Amygdala (tissue), 56 donors: ENCODE data around the gene CARS2.
"Not testable (repeated sequence)": the region's sequence is repeated elsewhere in the genome, so short reads cannot be mapped to it uniquely, and the experiment has no call there.

Experiments
- DNase-seq, 56 donors: peaks; one replicate each; lab custom pipeline; 2025; lab: John Stamatoyannopoulos, UW

Gene CARS2

DNA sequence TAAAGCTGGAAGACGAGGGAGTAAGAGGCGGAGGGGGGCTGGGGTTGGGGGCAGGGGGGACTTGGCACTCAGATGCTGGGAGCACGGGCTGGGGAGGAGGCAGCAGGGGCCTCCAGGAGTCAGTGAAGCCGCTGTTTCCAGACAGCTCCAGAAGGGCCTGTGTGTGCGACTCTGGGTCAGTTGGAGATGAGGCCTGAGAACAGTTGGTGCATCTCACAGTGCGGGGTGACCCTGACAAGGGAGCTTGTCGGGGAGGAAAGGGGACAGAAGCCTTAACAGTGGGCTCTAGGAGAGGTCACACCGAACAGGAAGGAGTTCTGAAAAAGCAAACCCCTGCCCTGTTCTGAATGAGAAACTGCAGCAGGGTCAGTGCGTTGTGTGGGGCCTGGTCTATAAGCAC, 79.4 kb downstream of the CARS2 start:
- DNase-seq, result no peak

- DNase-seq, result no peak
Measured at GRCh38 chr13:110625771-110626321, 80.1 kb downstream of the CARS2 start.

DNA sequence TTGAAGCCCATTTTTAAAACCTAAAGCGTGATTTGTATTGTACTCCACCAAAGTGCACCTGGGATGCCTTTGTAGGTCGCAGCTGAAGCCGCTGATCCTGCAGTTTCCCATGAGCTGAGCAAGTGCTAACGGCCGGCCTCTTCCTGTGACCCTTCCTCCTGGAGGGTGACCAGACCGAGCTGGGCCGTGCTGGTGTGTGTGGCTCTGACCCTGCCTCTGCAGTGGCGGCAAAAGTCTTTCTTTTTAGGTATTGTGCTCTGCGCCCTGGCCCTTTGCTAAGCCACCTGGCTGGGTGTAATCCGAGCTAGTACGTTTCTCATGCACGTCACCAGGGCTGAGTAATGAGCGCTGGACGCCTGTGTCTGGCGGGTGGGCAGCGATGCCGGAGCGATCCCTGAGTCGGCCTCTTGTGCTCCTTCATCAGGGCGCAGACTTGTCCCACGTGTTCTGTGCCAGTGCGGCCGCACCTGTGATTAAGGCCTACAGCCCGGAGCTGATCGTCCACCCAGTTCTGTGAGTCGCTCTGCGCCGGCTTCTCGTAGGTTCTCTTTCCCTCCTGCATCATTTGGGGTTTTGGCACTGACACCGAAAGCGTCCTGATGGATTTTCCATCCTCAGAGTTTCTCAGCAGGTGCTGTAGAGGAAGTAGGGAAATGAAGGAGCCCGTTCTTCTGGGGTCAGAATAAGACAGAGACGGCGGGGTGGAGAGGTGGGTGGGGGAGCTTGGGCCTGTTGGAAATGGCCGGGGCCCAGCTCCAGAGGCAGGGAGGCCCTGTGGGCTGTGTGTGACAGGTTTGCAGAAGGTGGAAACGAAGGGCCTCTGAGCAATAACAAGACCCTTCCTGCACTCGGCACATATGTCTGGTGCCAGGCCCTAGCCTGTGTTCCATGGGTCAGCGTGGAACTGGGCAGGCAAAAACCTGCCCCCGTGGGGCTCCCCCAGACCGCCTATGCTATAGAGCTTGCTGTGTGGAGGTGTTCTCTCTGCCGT, 80.9 kb downstream of the CARS2 start:
- no peak for DNase-seq

DNA sequence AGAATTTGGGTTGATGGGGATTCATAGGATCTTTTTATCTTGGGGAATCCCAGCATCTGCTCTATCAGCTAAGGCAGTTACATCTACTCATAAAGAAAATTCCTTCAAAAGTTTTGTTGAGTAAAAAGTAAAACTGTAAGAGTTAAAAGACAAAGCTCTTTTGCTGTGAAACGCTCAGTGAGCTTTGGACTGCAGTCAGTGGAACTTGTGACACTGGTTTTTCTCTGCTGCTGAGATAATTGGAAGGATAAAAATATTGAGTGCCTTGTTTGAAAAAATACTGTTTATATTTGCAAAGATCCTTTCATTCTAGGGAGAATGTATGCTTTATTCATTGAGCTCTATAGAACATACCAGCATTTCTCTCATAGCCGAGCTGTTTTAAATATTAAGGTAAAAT, 85.3 kb downstream of the CARS2 start:
- DNase-seq, result no peak

DNA sequence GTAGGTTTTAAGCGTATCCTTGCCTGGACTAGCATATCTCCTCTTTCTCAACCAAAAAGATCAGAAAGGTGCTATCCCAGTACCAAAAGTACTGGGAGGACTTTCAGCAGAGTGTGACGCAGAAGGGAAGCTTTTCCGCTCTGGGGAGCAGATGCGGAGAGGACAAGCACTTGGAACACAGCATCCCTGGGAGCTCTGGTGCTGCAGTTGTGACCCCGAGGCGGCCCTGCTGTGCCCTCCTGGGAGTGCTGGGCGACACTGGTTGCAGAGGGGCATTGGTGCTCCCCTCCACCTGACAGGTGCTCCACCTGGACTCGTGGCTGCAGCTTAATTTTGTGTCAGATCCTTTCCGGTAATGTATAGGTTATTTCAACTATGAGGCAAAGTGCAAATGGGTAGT, 87.1 kb downstream of the CARS2 start:
- no peak for DNase-seq

- DNase-seq, result no peak
Measured at GRCh38 chr13:110618167-110618566, 87.7 kb downstream of the CARS2 start.

- no peak for DNase-seq
Measured at GRCh38 chr13:110617321-110618072, 88.4 kb downstream of the CARS2 start.

GRCh38 chr13:110616103-110617101, 89.5 kb downstream of the CARS2 start:
- DNase-seq, result peak in 5 of 56 donors; percentile 12 to 56 (median 33)

- DNase-seq, result peak; percentile 60 to 96 (median 90)
Measured at GRCh38 chr13:110615322-110616102, 90.4 kb downstream of the CARS2 start, which contains the start of gene NAXD. NAXD (plus strand) TSS chr13:110615545; CDS start chr13:110615602, 57 bp downstream.

DNA sequence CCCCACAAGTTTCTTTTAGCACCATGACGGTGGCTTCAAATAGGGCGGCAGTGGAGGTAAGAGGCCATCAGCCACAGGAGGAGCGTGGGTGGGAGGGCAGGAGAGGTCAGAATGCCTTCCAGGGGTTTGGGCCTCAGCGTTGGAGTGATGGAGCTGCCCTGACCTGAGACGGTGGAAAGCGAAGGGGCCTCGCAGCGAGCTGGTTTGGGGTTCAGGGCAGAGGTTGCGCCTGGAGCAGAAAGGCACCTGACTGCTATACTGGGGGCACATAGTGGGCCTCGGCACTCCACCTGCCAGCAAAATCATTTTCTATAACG, 91.0 kb downstream of the CARS2 start:
- DNase-seq, result no peak

- no peak for DNase-seq
Measured at GRCh38 chr13:110610955-110611595, 94.8 kb downstream of the CARS2 start.

GRCh38 chr13:110607675-110608224, 98.2 kb downstream of the CARS2 start:
- DNase-seq, result no peak

- not testable (repeated sequence) for DNase-seq
Measured at GRCh38 chr13:110606281-110606680, 99.6 kb downstream of the CARS2 start.

DNA sequence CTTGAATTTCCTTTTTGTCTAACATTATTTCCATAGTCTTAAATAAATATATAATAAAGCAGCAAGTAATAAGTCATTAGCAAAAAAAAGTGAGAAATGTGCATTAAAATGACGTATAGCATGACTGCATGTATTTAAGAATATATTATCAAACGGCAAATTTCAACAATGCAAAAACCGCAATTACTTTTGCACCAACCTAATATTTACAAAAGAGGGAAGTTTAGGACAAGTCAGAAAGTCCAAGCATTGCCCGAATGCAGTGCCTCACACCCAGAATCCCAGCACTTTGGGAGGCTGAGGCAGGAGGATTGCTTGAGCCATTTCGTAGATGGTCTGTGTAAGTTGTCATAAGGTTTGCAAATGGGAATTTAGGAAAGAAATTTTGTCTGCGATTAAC, 100.8 kb downstream of the CARS2 start:
- DNase-seq, result no peak

DNA sequence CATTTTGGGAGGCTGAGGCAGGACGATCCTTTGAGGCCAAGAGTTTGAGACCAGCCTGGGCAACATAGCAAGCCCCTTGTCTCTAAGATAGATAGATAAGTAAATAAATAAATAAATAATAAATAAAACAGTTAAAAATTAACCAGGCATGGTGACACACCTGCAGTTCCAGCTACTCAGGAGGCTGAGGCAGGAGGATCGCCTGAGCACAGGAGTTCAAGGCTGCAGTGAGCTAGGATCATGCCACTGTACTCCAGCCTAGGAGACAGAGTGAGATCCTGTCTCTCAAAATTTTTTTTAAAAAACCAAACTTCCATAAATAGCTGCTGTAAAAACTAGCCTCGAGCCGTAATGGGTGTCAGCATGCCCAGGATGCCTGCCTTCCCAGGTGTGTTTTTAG, 104.9 kb downstream of the CARS2 start:
- no peak for DNase-seq

GRCh38 chr13:110600261-110600819, 105.6 kb downstream of the CARS2 start:
- DNase-seq, result no peak

GRCh38 chr13:110597041-110597689, 108.8 kb downstream of the CARS2 start:
- DNase-seq, result no peak
